H1 (cell line): Measurements from ENCODE around the gene NUBP1. TPM values are rescaled to one million over a fixed set of nuclear protein-coding genes. Genes with fewer than 3 reads are reported as not detected.

ENCODE experiments used
- CTCF ChIA-PET: fragments of 300-600 bp; sonication (Branson Sonifier 250); formaldehyde crosslinking; loops from one replicate; lab custom pipeline; 2021; ENCODE audit not compliant: partially characterized antibody; lab: Charles Lee
- POLR2A ChIA-PET: fragments of 300-600 bp; sonication (Branson Sonifier 250); formaldehyde crosslinking; loops from one replicate; lab custom pipeline; 2021; ENCODE audit warnings: inconsistent platforms; ENCODE audit not compliant: partially characterized antibody; lab: Charles Lee
- DNase-seq, 2 experiments: peaks; one replicate each; pipeline versions ENCODE4 v3.0.0 to v3.0.0-alpha.2; 2010 to 2022; ENCODE audit warnings: low spot score in 2 of 2, low read depth in 1 of 2, mixed read lengths in 1 of 2
- FAIRE-seq: peaks from 2 replicates; lab custom pipeline; 2011; peaks lifted over from hg19 to GRCh38; lab: Jason Lieb, UNC
- H2AFZ ChIP-seq: 2 replicates; pipeline ENCODE4 v1.8.1; 2012; ENCODE audit warnings: low read length, inconsistent platforms
- H2AK5ac ChIP-seq: 2 replicates; pipeline ENCODE4 v1.6.1; 2013; ENCODE audit warnings: low read depth, low read length
- H2BK120ac ChIP-seq: replicated peaks from 2 replicates; pipeline ENCODE3; 2013; ENCODE audit warnings: low read depth, low read length, inconsistent platforms
- H2BK12ac ChIP-seq: 2 replicates; pipeline ENCODE4 v1.6.1; 2013; ENCODE audit warnings: low read depth, low read length
- H2BK15ac ChIP-seq: 2 replicates; pipeline ENCODE4 v1.6.1; 2013; ENCODE audit warnings: low read length
- H2BK20ac ChIP-seq: 2 replicates; pipeline ENCODE4 v1.6.1; 2013; ENCODE audit warnings: low read length
- H2BK5ac ChIP-seq: 2 replicates; pipeline ENCODE4 v1.6.1; 2013; ENCODE audit warnings: low read depth, low read length
- H3K14ac ChIP-seq: 2 replicates; pipeline ENCODE4 v1.6.1; 2013; ENCODE audit warnings: inconsistent platforms; ENCODE audit not compliant: insufficient read length
- H3K18ac ChIP-seq: 2 replicates; pipeline ENCODE4 v1.6.1; 2013; ENCODE audit warnings: low read length; ENCODE audit errors: extremely low read depth
- H3K23ac ChIP-seq: 2 replicates; pipeline ENCODE4 v1.6.1; 2013; ENCODE audit warnings: inconsistent platforms; ENCODE audit not compliant: insufficient read length
- H3K23me2 ChIP-seq: 2 replicates; pipeline ENCODE4 v1.6.1; 2013; ENCODE audit warnings: low read depth, low read length
- H3K27ac ChIP-seq: 2 replicates; pipeline ENCODE4 v1.6.1; 2011; ENCODE audit warnings: low read depth, low read length, inconsistent platforms
- H3K27me3 ChIP-seq, 4 experiments: replicated peaks in 1 of 4; 1 replicate in 1 of 4; 2 replicates in 3 of 4; pipeline versions ENCODE4 v1.6.1 to v1.8.1; 2011 to 2013; ENCODE audit warnings: low read length in 3 of 4, mild to moderate bottlenecking in 3 of 4, inconsistent platforms in 2 of 4, mixed read lengths in 2 of 4, moderate library complexity in 1 of 4; ENCODE audit not compliant: control insufficient read depth in 3 of 4, insufficient read depth in 3 of 4; ENCODE audit errors: extremely low read depth in 1 of 4
- H3K36me3 ChIP-seq, 4 experiments: 2 replicates each; pipeline versions ENCODE4 v1.6.1 to v1.8.1; 2011 to 2013; ENCODE audit warnings: mild to moderate bottlenecking in 4 of 4, low read length in 3 of 4, moderate library complexity in 2 of 4, control low read depth in 1 of 4, inconsistent platforms in 1 of 4; ENCODE audit not compliant: insufficient read depth in 4 of 4, control insufficient read depth in 2 of 4
- H3K4ac ChIP-seq: replicated peaks from 2 replicates; pipeline ENCODE3; 2013; ENCODE audit warnings: low read length, low read depth, mixed read lengths, inconsistent platforms; ENCODE audit not compliant: insufficient read length
- H3K4me1 ChIP-seq, 4 experiments: replicated peaks in 1 of 4; 1 replicate in 1 of 4; 2 replicates in 3 of 4; pipeline versions ENCODE4 v1.6.1 to v1.8.1; 2011 to 2013; ENCODE audit warnings: low read length in 3 of 4, inconsistent platforms in 2 of 4, mixed read lengths in 1 of 4; ENCODE audit not compliant: insufficient read depth in 4 of 4, control insufficient read depth in 3 of 4
- H3K4me2 ChIP-seq, 2 experiments: 2 replicates each; pipeline versions ENCODE4 v1.6.1 to v1.8.1; 2011 to 2013; ENCODE audit warnings: low read depth in 2 of 2, low read length in 2 of 2, control low read depth in 1 of 2, inconsistent platforms in 1 of 2, mild to moderate bottlenecking in 1 of 2; ENCODE audit not compliant: insufficient read depth in 1 of 2
- H3K4me3 ChIP-seq, 4 experiments: fragments of 200-600, 300-600 bp in 1 of 4; sonication (generic), shearing (Covaris generic), sonication (Bioruptor Twin) in 1 of 4; 2 replicates each; pipeline versions ENCODE4 v1.5.1 to v1.8.1; 2011 to 2016; ENCODE audit warnings: low read length in 4 of 4, low read depth in 3 of 4, control low read depth in 2 of 4, inconsistent platforms in 2 of 4, mild to moderate bottlenecking in 2 of 4, mixed read lengths in 1 of 4, moderate library complexity in 1 of 4; ENCODE audit not compliant: insufficient read depth in 2 of 4; ENCODE audit errors: extremely low read depth in 1 of 4
- H3K56ac ChIP-seq: replicated peaks from 2 replicates; pipeline ENCODE3; 2013; ENCODE audit warnings: low read depth, mild to moderate bottlenecking, mixed read lengths, low read length, inconsistent platforms; ENCODE audit not compliant: insufficient read length
- H3K79me1 ChIP-seq: 2 replicates; pipeline ENCODE4 v1.6.1; 2013; ENCODE audit warnings: low read depth, low read length, control low read depth
- H3K79me2 ChIP-seq, 2 experiments: 2 replicates each; pipeline versions ENCODE4 v1.6.1 to v1.8.1; 2012 to 2013; ENCODE audit warnings: low read length in 2 of 2, mild to moderate bottlenecking in 2 of 2, inconsistent platforms in 1 of 2; ENCODE audit not compliant: insufficient read depth in 2 of 2, control insufficient read depth in 1 of 2
- H3K9ac ChIP-seq, 4 experiments: replicated peaks in 1 of 4; 1 replicate in 1 of 4; 2 replicates in 3 of 4; pipeline versions ENCODE4 v1.6.1 to v1.8.1; 2011 to 2013; ENCODE audit warnings: low read depth in 3 of 4, low read length in 3 of 4, control low read depth in 2 of 4, mild to moderate bottlenecking in 2 of 4, moderate library complexity in 2 of 4, inconsistent platforms in 1 of 4; ENCODE audit errors: extremely low read depth in 1 of 4
- H3K9me3 ChIP-seq, 2 experiments: 2 replicates each; pipeline versions ENCODE4 v1.6.1 to v1.8.1; 2012 to 2013; ENCODE audit warnings: mild to moderate bottlenecking in 2 of 2, moderate library complexity in 2 of 2, control low read depth in 1 of 2, inconsistent platforms in 1 of 2, low read depth in 1 of 2, low read length in 1 of 2, mixed read lengths in 1 of 2; ENCODE audit not compliant: insufficient read depth in 2 of 2
- H4K20me1 ChIP-seq, 2 experiments: replicated peaks in 1 of 2; 2 replicates each; pipeline versions ENCODE3 to v1.8.1; 2011 to 2013; ENCODE audit warnings: inconsistent platforms in 2 of 2, low read length in 2 of 2, mild to moderate bottlenecking in 1 of 2; ENCODE audit not compliant: insufficient read depth in 2 of 2, control insufficient read depth in 1 of 2
- H4K5ac ChIP-seq: 2 replicates; pipeline ENCODE4 v1.6.1; 2013; ENCODE audit warnings: low read length, low read depth, mixed read lengths, inconsistent platforms; ENCODE audit not compliant: insufficient read length
- H4K8ac ChIP-seq: 2 replicates; pipeline ENCODE4 v1.8.0; 2013; ENCODE audit warnings: mild to moderate bottlenecking, moderate library complexity, low read length, inconsistent platforms; ENCODE audit not compliant: insufficient read depth; ENCODE audit errors: extremely low read depth
- H4K91ac ChIP-seq: replicated peaks from 2 replicates; pipeline ENCODE3; 2013; ENCODE audit warnings: low read length, mixed read lengths, inconsistent platforms; ENCODE audit not compliant: insufficient read length
- BRCA1 ChIP-seq: IDR thresholded peaks from 2 replicates; pipeline ENCODE4 v1.6.1; 2012; ENCODE audit warnings: low read depth, low read length, improper control_type of control experiment
- CBX8 ChIP-seq: fragments of 300-800, 300-1000 bp; sonication (generic); IDR thresholded peaks from 2 replicates; pipeline ENCODE4 v1.7.1; 2016; ENCODE audit warnings: low read depth, low read length, borderline replicate concordance
- CTBP2 ChIP-seq: IDR thresholded peaks from 2 replicates; pipeline ENCODE4 v1.7.0; 2011; ENCODE audit warnings: borderline replicate concordance, mild to moderate bottlenecking, moderate library complexity, mixed read lengths, low read length; ENCODE audit not compliant: insufficient read depth, insufficient read length
- HDAC2 ChIP-seq, 2 experiments: fragments of 300-600 bp in 1 of 2; sonication (generic) in 1 of 2; IDR thresholded peaks; 2 replicates each; pipeline ENCODE4 v1.6.1; 2011 to 2012; ENCODE audit warnings: low read depth in 2 of 2, low read length in 2 of 2, mild to moderate bottlenecking in 2 of 2, moderate library complexity in 2 of 2, borderline replicate concordance in 1 of 2, inconsistent platforms in 1 of 2
- RFX5 ChIP-seq: IDR thresholded peaks from 2 replicates; pipeline ENCODE4 v1.6.1; 2011; ENCODE audit warnings: low read depth, low read length, improper control_type of control experiment, borderline replicate concordance
- RNF2 ChIP-seq: fragments of 200-900, 300-1000 bp; sonication (generic); IDR thresholded peaks from 2 replicates; pipeline ENCODE4 v1.7.1; 2016; ENCODE audit warnings: borderline replicate concordance, low read depth, mild to moderate bottlenecking, antibody characterized with exemption, low read length; ENCODE audit not compliant: poor library complexity, severe bottlenecking; ENCODE audit errors: missing control alignments
- RXRA ChIP-seq: IDR thresholded peaks from 2 replicates; pipeline ENCODE4 v1.6.1; 2011; ENCODE audit warnings: low read depth, mild to moderate bottlenecking, low read length, moderate library complexity; ENCODE audit not compliant: insufficient read depth
- SAP30 ChIP-seq: fragments of 300-600 bp; sonication (generic); IDR thresholded peaks from 2 replicates; pipeline ENCODE4 v1.7.1; 2012; ENCODE audit warnings: low read length, moderate library complexity, mild to moderate bottlenecking, inconsistent platforms; ENCODE audit not compliant: insufficient read depth, insufficient replicate concordance
- SP2 ChIP-seq: IDR thresholded peaks from 2 replicates; pipeline ENCODE4 v1.6.1; 2012; ENCODE audit warnings: mild to moderate bottlenecking, low read length, inconsistent platforms
- WGBS, 2 experiments: shearing (Covaris generic) in 1 of 2; methylation state at CpG; one replicate each; pipeline versions ENCODE4 v1.1.6 to v1.1.7; 2013 to 2015; ENCODE audit warnings: low lambda C conversion rate in 2 of 2, mixed read lengths in 2 of 2, inconsistent platforms in 1 of 2, low coverage in 1 of 2, missing lambda C conversion rate in 1 of 2; ENCODE audit not compliant: insufficient replicate concordance in 2 of 2, insufficient coverage in 1 of 2, insufficient read length in 1 of 2; ENCODE audit errors: extremely low coverage in 1 of 2, missing lambda C conversion rate in 1 of 2; 5-methylcytosine and 5-hydroxymethylcytosine counted together
- polyA plus RNA-seq, 7 experiments: library from polyadenylated mRNA; depleted of rRNA in 3 of 7; stranded (reverse) in 5 of 7; unstranded in 2 of 7; fragments of >200 nt in 5 of 7; fragments of 200-250 nt in 2 of 7; gene quantifications; 1 replicate in 5 of 7; 2 replicates in 1 of 7; 4 replicates in 1 of 7; pipeline versions ENCODE4 v1.2.1 to v1.2.3, GENCODE V29; 2011 to 2013; ENCODE audit warnings: missing spikeins in 2 of 7, mixed read lengths in 2 of 7
- total RNA-seq: library from RNA; stranded (reverse); fragmentation: NEBNext Ultra II Directional; extraction: Animal tissue kit (Norgen Biotek cat#: 25700); gene quantifications from 2 replicates; pipeline ENCODE4 v1.2.1, GENCODE V29; 2021
- TF ChIP-seq, protein P1 (sequence below): IDR thresholded peaks from 2 replicates; pipeline ENCODE4 v1.6.1; 2012; ENCODE audit warnings: inconsistent platforms

The NUBP1 gene
- total and polyA plus RNA-seq, 2 of the 8 experiments (the other 6 are each of a cell fraction or from before 2014, with no cell fraction given) = 28.2 to 32.2 TPM

DNA sequence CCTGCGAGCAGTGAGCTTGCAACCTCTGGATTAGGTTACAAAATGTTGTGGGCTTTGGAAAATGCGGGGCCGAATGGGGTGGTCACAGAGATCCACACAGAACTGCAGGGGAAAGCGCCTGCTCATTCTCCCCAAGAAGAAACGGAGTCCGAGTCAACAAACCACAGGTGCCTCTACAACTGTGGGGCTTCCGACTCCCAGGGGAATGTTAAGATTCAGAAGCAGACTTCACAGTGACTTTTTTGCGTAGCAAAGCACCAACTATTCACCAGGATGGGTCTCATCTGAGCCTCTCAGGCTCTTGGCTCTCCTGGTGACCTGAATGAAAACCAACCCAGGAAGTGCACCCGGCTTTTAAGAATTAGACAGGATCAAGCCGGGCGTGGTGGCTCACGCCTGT, 33.7 kb downstream of the NUBP1 start:
- Histone ChIP-seq H2BK15ac (no peak overlapping the region), H3K9me3 (peaks cover 0 to 2% of the 10 kb centered on the region in 2 experiments; a peak in 2 of 4 replicates), H3K4me1 (no peaks in the 10 kb centered on the region), H3K27me3 (no peaks in the 10 kb centered on the region), H2BK5ac (no peak overlapping the region), H3K79me1 (no peaks in the 10 kb centered on the region), H3K27ac (no peak overlapping the region), H3K9ac (no peak overlapping the region), H2BK20ac (no peak overlapping the region), H3K4ac (no peak overlapping the region), H3K14ac (no peak overlapping the region), H2BK120ac (no peak overlapping the region)
- CTCF ChIA-PET = interaction anchor here (0.5 kb wide), 1 partner anchor 109 kb away, joined by 4 read pairs; no protein-coding TSS in a partner anchor
- POLR2A ChIA-PET = no interaction called here
- TF ChIP-seq CTBP2 (no peak), SP2 (no peak), RNF2 (no peak), RFX5 (no peak), HDAC2 (IDR thresholded peaks at IDR 0.05; ENCODE audit: borderline replicate concordance in 1 of 2, low read depth in 2 of 2, low read length in 2 of 2) (no peak), SAP30 (no peak), CBX8 (no peak), BRCA1 (no peak), RXRA (no peak)
- TF ChIP-seq, protein P1, sequence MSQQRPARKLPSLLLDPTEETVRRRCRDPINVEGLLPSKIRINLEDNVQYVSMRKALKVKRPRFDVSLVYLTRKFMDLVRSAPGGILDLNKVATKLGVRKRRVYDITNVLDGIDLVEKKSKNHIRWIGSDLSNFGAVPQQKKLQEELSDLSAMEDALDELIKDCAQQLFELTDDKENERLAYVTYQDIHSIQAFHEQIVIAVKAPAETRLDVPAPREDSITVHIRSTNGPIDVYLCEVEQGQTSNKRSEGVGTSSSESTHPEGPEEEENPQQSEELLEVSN = no peak
- TF ChIP-seq, all 59 proteins: peak for 0
- Histone ChIP-seq H2AK5ac (no peak overlapping the region), H4K20me1 (peaks cover 0 to 2% of the 10 kb centered on the region in 2 experiments), H4K8ac (no peak overlapping the region), H3K4me2 (no peak overlapping the region), H4K91ac (no peak overlapping the region), H3K4me3 (no peak overlapping the region), H4K5ac (no peak overlapping the region), H3K56ac (no peak overlapping the region), H3K18ac (no peak overlapping the region), H3K79me2 (no peaks in the 10 kb centered on the region), H2BK12ac (no peak overlapping the region), H3K23me2 (no peaks in the 10 kb centered on the region), H3K23ac (no peak overlapping the region), H3K36me3 (no peaks in the 10 kb centered on the region), H2AFZ (no peak overlapping the region)
- FAIRE-seq (no peak), DNase-seq (no peak)
- WGBS, 2 experiments = 91% methylated on average over 12 of the region's 12 CpGs; no CpG with 5 or more reads in 1 of the 2 experiments
